ENCODE measurements around the gene MTA1.

DNA sequence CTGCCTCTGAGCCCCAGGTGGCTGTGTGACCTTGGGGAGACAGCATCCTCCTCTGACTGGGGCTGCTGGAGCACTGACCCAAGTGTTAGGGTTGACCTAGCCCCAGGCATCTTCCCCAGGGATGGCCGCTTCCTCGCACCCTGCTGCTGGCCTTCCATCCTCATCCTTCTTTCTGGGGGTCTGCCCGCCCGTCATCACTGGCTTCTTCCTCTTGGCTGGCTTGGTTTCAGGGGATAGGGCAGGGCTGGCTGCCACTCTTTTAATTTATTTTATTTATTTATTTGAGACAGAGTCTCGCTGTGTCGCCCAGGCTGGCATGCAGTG, 74.9 kb downstream of the MTA1 start:
- TF ChIP-seq POLR2AphosphoS5 (IDR thresholded peaks at IDR 0.05; ENCODE audit: low read depth, low read length) (no peak), POLR2A (IDR thresholded peaks at IDR 0.05; ENCODE audit: low read depth, low read length) (no peak), TAF1 (IDR thresholded peaks at IDR 0.05; ENCODE audit: borderline replicate concordance, low read depth, low read length) (no peak)
